Neuron (in vitro differentiated cells): ENCODE measurements around the gene TBL3.
"Not testable (repeated sequence)": the region's sequence is repeated elsewhere in the genome, so short reads cannot be mapped to it uniquely, and the experiment has no call there.

ENCODE experiments used
- H2AFZ ChIP-seq: one replicate; pipeline ENCODE4 v1.6.1; 2013; ENCODE audit warnings: low read depth, mild to moderate bottlenecking, inconsistent platforms, low read length, moderate library complexity
- H3K27me3 ChIP-seq: one replicate; pipeline ENCODE4 v1.6.1; 2013; ENCODE audit warnings: low read length; ENCODE audit not compliant: insufficient read depth
- H3K36me3 ChIP-seq: one replicate; pipeline ENCODE4 v1.6.1; 2013; ENCODE audit warnings: low read length; ENCODE audit not compliant: insufficient read depth
- H3K4me1 ChIP-seq: one replicate; pipeline ENCODE4 v1.6.1; 2013; ENCODE audit warnings: low read length; ENCODE audit not compliant: insufficient read depth
- H3K4me3 ChIP-seq: 2 replicates; pipeline ENCODE4 v1.5.1; 2013; ENCODE audit warnings: mild to moderate bottlenecking, low read length, moderate library complexity
- H3K9me3 ChIP-seq: one replicate; pipeline ENCODE4 v1.6.1; 2013; ENCODE audit warnings: low read length

Gene TBL3

DNA sequence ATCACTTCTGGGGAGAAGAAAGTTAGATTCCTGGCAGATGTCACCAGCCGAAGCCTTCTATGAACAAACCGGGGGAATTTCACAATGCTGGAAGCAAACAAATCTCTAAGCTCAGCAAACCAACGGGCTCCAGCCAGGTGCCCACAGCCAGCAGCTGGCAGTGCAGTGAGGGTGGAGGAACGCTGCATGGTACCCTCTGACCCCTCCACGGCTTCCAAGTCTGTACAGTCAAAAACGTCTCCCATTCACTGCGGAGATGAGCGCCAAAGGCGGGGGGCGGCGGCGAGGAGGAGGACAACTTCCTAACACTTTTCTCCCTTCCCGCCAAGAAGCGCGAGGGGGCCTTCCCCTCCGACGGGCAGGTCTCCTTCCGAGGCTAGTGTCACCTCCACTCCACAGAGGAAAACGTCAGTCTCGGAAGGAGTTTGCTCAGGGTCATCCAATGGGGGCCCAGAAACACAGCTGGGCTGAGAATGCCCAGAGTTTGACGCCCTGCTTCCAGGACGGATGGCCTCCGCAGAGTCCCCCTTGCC is 36.8 kb downstream of the TBL3 start:
- H2AFZ ChIP-seq = no peak overlapping the region

DNA sequence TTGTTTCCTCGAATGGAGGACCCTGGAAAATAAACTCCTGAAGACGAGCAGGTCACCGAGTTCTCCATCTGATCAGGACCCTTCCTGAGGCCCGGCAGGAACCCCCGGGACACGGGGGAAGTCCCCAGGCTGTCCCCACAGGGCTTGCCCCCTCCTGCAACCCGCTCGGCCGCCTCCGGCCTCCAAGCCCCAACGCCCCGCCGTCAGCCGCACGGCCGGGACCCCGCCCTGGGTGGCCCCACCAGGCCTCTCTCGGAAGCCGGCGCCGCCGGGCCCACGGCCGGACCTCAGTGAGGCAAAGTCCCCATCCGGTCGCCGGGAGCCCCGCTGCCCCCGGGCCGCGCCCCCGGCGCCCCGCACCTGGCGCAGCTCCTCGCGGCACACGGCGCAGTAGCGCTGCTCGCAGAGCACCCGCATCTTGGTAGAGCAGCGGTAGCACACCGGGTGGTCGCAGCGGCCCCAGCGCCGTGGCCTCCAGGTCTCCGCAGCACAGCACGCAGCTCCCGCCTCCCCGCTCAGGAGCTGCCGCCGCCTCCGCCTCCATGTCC is 37.4 kb downstream of the TBL3 start:
- H2AFZ ChIP-seq = no peak overlapping the region
- H3K9me3 ChIP-seq = no peaks in the 10 kb centered on the region
- peak overlapping the region; percentile 92 for H3K4me3 ChIP-seq
- peaks cover 3% of the 10 kb centered on the region for H3K36me3 ChIP-seq
- peaks cover 47% of the 10 kb centered on the region for H3K4me1 ChIP-seq
- no peaks in the 10 kb centered on the region for H3K27me3 ChIP-seq

More for the DNA sequence above, 36.8 kb downstream of the TBL3 start:
- no peaks in the 10 kb centered on the region for H3K27me3 ChIP-seq
- H3K9me3 ChIP-seq = no peaks in the 10 kb centered on the region
- H3K4me1 ChIP-seq = peaks cover 50% of the 10 kb centered on the region
- H3K36me3 ChIP-seq = peaks cover 3% of the 10 kb centered on the region
- H3K4me3 ChIP-seq = peak overlapping the region; percentile 92

DNA sequence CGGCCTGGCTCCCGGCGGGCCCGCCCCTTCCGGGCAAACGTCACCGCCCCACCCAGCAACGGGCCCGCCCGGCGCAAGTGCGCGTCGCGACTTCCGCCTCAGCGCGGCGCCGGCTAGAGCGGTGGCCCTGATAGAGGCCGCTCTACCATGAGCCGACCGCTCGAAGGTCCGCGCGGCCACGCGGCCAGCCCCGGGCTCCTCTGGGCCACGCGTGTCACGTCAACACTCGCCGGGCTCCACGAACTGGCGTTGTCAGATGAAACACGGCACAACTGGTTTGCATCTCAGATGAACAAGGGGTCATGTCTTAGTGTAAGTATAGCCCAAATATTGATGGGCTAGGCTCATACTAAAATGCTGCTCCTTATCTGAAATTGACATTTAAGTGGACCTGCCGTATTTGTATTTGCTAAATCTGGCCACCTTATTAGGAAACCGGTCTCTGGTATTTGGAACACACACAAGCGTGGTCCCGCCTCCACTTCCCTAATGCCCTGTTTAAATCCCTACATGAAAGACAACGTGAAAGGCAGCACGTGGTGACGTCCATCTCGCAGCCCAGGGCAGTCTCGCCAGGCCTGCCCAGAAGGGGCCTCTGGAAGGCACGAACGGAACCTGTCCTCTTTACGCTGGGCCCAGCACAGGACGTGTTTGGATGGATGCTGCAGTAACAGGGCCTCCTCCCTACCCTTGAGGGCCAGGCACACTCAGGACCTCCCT is 38.1 kb downstream of the TBL3 start, which contains the start of gene ZNF598:
ZNF598 (minus strand) TSS at position 31 of the 720 bp plus-strand sequence.
- Histone ChIP-seq H2AFZ (peak within 1 kb of the TSS; percentile 72), H3K4me1 (peaks cover 40% of the 10 kb centered on the region), H3K4me3 (peak within 1 kb of the TSS; percentile 92), H3K9me3 (no peaks in the 10 kb centered on the region), H3K27me3 (no peaks in the 10 kb centered on the region), H3K36me3 (peaks cover 3% of the 10 kb centered on the region)

DNA sequence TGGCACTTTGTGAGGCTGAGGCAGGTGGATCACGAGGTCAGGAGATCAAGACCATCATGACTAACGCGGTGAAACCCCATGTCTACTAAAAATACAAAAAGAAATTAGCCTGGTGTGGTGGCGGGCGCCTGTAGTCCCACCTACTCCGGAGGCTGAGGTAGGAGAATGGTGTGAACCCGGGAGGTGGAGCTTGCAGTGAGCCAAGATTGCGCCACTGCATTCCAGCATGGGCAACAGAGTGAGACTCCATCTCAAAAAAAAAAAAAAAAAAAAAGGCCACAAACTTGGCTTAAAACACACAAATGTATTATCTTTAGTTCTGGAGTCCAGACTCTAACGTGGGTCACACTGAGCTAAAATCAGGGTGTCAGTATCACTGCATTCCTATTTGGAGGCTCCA is 39.9 kb downstream of the TBL3 start:
- H3K4me1 ChIP-seq = peaks cover 29% of the 10 kb centered on the region
- H3K9me3 ChIP-seq, H3K27me3 ChIP-seq, H3K36me3 ChIP-seq, H3K4me3 ChIP-seq, H2AFZ ChIP-seq: not testable (repeated sequence)

DNA sequence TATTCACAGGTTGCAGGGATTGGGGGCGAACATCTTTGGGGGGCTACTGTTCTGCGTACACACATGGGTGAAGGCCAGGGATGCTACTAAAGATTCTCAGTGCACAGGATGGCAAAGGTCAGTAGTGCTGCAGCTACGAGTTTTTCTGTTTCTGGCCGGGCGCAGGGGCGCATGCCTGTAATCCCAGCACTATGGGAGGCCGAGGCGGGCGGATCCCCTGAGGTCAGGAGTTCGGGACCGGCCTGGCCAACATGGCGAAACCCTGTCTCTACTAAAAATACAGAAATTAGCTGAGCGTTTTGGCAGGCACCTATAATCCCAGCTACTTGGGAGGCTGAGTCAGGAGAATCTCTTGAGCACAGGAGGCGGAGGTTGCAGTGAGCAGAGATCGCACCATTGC is 41.7 kb downstream of the TBL3 start:
- Histone ChIP-seq H3K27me3 (peaks cover 6% of the 10 kb centered on the region), H3K9me3 (no peaks in the 10 kb centered on the region), H3K36me3 (no peaks in the 10 kb centered on the region), H3K4me3 (no peak overlapping the region), H3K4me1 (peaks cover 14% of the 10 kb centered on the region), H2AFZ (no peak overlapping the region)

DNA sequence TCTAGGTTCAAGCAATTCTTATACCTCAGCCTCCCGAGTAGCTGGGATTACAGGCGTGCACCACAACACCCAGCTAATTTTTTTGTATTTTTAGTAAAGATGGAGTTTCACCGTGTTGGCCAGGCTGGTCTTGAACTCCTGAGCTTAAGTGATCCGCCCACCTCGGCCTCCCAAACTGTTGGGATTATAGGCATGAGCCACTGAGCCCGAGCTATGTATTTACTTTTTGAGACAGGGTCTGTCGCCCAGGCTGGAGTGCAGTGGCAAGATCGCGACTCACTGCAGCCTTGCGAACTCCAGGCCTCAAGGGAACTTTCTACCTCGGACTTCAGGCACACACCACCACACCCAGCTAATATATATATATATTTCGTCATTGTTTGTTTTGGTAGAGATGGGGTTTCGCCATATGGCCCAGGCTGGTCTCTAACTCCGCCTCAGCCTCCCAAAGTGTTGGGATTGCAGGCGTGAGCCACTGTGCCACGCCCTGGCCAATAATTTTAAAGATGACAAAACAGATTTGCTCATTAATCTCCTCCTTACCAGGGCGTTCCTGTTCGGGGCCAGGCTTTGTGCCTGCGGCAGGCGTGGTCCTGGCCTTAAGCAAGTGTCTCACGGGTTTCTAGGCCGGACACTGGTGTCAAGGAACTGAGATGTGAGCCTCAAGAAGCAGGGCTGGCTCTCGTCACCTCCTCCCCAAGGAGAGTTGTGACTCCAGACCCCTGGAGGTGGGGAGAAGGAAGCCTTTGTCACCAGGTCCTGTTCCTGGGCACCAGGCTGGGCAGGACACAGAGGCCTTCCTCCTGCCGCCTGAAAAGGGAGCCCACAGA is 43.5 kb downstream of the TBL3 start:
- Histone ChIP-seq H2AFZ (no peak overlapping the region), H3K27me3 (peaks cover 23% of the 10 kb centered on the region), H3K4me3 (no peak overlapping the region), H3K9me3 (no peaks in the 10 kb centered on the region), H3K4me1 (peaks cover 10% of the 10 kb centered on the region), H3K36me3 (no peaks in the 10 kb centered on the region)

DNA sequence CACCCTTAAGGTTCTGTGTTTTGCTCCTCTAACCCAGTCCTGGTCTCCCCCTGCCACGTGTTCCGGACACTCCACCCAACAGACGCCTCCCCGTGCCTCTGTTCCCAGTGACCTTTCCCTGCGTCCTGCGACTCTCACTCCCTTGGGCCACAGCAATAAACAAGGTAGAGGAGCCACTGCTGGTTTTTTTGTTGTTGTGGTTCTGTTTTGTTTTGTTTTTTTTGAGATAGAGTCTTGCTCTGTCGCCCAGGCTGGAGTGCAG is 44.0 kb downstream of the TBL3 start:
- Histone ChIP-seq H3K4me1 (peaks cover 6% of the 10 kb centered on the region), H3K4me3 (no peak overlapping the region), H3K36me3 (no peaks in the 10 kb centered on the region), H2AFZ (no peak overlapping the region), H3K27me3 (peaks cover 28% of the 10 kb centered on the region), H3K9me3 (no peaks in the 10 kb centered on the region)

DNA sequence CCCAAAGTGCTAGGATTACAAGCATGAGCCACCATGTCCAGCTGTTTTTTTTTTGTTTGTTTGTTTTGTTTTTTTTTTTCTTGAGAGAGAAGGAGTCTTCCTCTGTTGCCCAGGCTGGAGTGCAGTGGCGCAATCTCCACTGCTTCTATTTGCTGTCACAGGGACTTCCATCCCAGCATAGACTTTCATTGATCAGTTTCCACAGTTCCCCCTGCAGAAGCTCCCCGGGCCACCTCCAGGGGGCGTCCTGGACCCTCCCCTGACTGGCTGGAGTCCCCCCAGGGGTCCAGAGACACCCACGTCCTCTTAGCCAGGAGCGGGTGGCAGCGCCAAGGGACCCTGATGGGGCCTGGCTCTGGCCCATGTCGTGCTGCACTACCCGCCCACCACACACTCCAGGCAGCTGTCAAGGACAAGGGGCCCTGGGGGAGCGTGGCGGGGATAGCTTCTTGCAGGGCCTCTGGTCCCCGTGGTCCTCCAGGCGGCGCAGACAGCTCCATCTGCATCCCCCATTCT is 44.6 kb downstream of the TBL3 start:
- H3K4me1 ChIP-seq = peaks cover 6% of the 10 kb centered on the region
- peaks cover 29% of the 10 kb centered on the region for H3K27me3 ChIP-seq
- no peaks in the 10 kb centered on the region for H3K9me3 ChIP-seq
- no peak overlapping the region for H3K4me3 ChIP-seq
- no peak overlapping the region for H2AFZ ChIP-seq
- no peaks in the 10 kb centered on the region for H3K36me3 ChIP-seq

DNA sequence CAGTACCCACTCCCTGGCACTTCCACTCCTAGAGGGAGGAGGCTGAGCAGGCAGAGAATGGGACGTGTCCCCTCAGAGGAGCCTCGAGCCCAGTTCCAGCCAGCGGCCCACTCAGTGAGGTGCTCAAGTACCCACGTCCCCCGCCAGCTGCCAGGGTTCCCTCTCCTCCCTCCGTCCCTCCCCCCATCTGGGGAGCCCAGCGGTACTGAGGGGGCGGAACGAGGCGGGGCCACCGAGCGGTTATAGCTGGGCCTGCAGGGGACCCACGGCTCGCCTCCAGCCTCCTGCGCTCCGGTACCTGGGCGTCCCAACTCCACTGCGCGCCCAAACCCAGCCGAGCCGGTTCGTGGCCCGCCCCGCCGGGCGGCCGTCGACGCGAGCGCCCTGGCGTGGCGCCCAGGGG is 47.7 kb downstream of the TBL3 start, which contains the start of gene NPW:
NPW (plus strand) TSS at position 268 of the 403 bp plus-strand sequence.
- Histone ChIP-seq H3K9me3 (no peaks in the 10 kb centered on the region), H3K4me1 (peaks cover 12% of the 10 kb centered on the region), H2AFZ (no peak within 1 kb of the TSS), H3K27me3 (peaks cover 31% of the 10 kb centered on the region), H3K4me3 (no peak within 1 kb of the TSS), H3K36me3 (no peaks in the 10 kb centered on the region)

DNA sequence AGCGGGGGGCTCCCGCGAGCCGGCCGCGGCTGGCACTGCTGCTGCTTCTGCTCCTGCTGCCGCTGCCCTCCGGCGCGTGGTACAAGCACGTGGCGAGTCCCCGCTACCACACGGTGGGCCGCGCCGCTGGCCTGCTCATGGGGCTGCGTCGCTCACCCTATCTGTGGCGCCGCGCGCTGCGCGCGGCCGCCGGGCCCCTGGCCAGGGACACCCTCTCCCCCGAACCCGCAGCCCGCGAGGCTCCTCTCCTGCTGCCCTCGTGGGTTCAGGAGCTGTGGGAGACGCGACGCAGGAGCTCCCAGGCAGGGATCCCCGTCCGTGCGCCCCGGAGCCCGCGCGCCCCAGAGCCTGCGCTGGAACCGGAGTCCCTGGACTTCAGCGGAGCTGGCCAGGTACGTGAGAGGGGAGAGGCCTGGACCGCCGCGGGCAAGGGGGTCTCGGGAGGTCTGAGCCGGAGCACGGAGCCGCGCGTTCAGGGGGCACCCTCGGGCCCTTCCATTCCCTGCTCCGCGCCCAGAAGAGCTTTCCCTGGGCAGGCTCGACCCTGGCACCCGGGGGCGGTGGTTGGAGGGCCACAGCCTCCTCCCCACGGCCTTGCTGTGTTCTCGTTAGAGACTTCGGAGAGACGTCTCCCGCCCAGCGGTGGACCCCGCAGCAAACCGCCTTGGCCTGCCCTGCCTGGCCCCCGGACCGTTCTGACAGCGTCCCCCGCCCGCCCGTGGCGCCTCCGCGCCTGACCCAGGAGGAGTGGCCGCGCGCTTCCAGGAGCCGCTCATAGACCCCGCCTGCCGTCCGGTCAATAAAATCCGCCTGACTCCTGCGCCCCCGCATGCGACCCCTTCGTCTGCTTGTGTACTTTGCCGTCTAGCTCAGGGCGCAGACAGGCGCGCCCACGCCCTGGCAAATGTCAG is 48.3 kb downstream of the TBL3 start:
- Histone ChIP-seq H3K9me3 (no peaks in the 10 kb centered on the region), H3K4me3 (no peak overlapping the region), H3K27me3 (peaks cover 36% of the 10 kb centered on the region), H3K36me3 (no peaks in the 10 kb centered on the region), H3K4me1 (peaks cover 12% of the 10 kb centered on the region), H2AFZ (no peak overlapping the region)

DNA sequence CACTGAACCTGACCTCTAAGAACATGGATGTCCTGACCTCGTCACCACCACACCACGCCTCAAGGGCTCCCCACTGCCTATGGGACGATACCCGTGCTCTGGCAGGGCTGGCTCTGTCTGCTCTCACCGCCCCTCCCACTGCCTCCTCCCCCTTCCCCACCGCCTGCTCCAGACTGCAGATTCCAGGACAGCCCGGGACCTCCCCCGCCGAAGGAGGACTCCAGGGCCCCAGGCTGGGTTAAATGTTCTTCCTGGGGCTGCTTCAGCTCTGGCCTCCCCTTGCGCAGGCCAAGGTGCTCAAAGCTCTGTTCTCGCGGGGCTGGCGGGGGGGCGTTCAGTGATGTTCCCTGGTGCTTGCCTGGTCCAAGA is 50.9 kb downstream of the TBL3 start:
- Histone ChIP-seq H3K27me3 (peaks cover 53% of the 10 kb centered on the region), H3K9me3 (peaks cover under 1% of the 10 kb centered on the region), H3K4me3 (peak overlapping the region; percentile 37), H3K36me3 (no peaks in the 10 kb centered on the region), H3K4me1 (peaks cover 26% of the 10 kb centered on the region), H2AFZ (peak overlapping the region; percentile 82)
